Hematopoietic multipotent progenitor cell treated with erythropoietin and hydrocortisone succinate and interleukin-3 and kit ligand, for 6 days (in vitro differentiated cells): ENCODE results near the gene LPCAT1.
"Not testable (repeated sequence)": the region's sequence is repeated elsewhere in the genome, so short reads cannot be mapped to it uniquely, and the experiment has no call there.

ENCODE experiments used
- DNase-seq: peaks from one replicate; pipeline ENCODE4 v3.0.0-alpha.2; 2015

The LPCAT1 gene

GRCh38 chr5:1440098-1440493 is 83.7 kb downstream of the LPCAT1 start:
- no peak for DNase-seq

- DNase-seq, result no peak
Measured at GRCh38 chr5:1439388-1440097, 84.2 kb downstream of the LPCAT1 start.

- DNase-seq, result no peak
Measured at GRCh38 chr5:1438871-1439270, 84.9 kb downstream of the LPCAT1 start.

- DNase-seq, result no peak
Measured at GRCh38 chr5:1437876-1438559, 85.7 kb downstream of the LPCAT1 start.

GRCh38 chr5:1437226-1437829 is 86.4 kb downstream of the LPCAT1 start:
- DNase-seq, result no peak

- DNase-seq, result no peak
Measured at GRCh38 chr5:1436681-1437080, 87.1 kb downstream of the LPCAT1 start.

GRCh38 chr5:1436036-1436435 is 87.7 kb downstream of the LPCAT1 start:
- no peak for DNase-seq

GRCh38 chr5:1435369-1435768 is 88.4 kb downstream of the LPCAT1 start:
- DNase-seq, result no peak

- no peak for DNase-seq
Measured at GRCh38 chr5:1432296-1432695, 91.5 kb downstream of the LPCAT1 start.

GRCh38 chr5:1431896-1432295 is 91.9 kb downstream of the LPCAT1 start:
- DNase-seq, result no peak

GRCh38 chr5:1431021-1431811 is 92.5 kb downstream of the LPCAT1 start:
- no peak for DNase-seq

- DNase-seq, result no peak
Measured at GRCh38 chr5:1430121-1430795, 93.5 kb downstream of the LPCAT1 start.

GRCh38 chr5:1429496-1429895 is 94.3 kb downstream of the LPCAT1 start:
- no peak for DNase-seq

GRCh38 chr5:1429066-1429465 is 94.7 kb downstream of the LPCAT1 start:
- no peak for DNase-seq

GRCh38 chr5:1428107-1428506 is 95.7 kb downstream of the LPCAT1 start:
- DNase-seq, result no peak

- DNase-seq, result no peak
Measured at GRCh38 chr5:1424716-1425115, 99.0 kb downstream of the LPCAT1 start.

GRCh38 chr5:1423901-1424603 is 99.7 kb downstream of the LPCAT1 start:
- DNase-seq, result no peak

- not testable (repeated sequence) for DNase-seq
Measured at GRCh38 chr5:1422522-1422921, 101.2 kb downstream of the LPCAT1 start.

GRCh38 chr5:1421521-1422341 is 102.0 kb downstream of the LPCAT1 start:
- no peak for DNase-seq

GRCh38 chr5:1420211-1421195 is 103.3 kb downstream of the LPCAT1 start:
- no peak for DNase-seq
